22Rv1 (cell line): ENCODE data around the gene BICC1.

Experiments
- CTCF ChIP-seq: fragments of 450-650 bp; IDR thresholded peaks from 2 replicates; pipeline ENCODE4 v1.5.1; 2017; ENCODE audit warnings: mild to moderate bottlenecking
- ZFX ChIP-seq: fragments of 450-650 bp; IDR thresholded peaks from 2 replicates; pipeline ENCODE4 v1.6.1; 2017; ENCODE audit warnings: antibody characterized with exemption, borderline replicate concordance

- TF ChIP-seq CTCF (no peak), ZFX (no peak)
These were observed 218.6 kb downstream of the BICC1 start for GRCh38 chr10:58731276-58731675.
